MM.1S (cell line): Measurements from ENCODE around the gene CNGA3.

Source experiments
- EZH2 ChIP-seq: fragments of 300-600 bp; sonication (generic); optimal IDR thresholded peaks from 2 replicates; pipeline ENCODE3; 2017; ENCODE audit warnings: low read depth, mild to moderate bottlenecking, antibody characterized with exemption, low read length, mixed read lengths
- EZH2phosphoT487 ChIP-seq: fragments of 300-600 bp; sonication (generic); IDR thresholded peaks from 2 replicates; pipeline ENCODE4 v1.6.1; 2018; ENCODE audit warnings: antibody characterized with exemption, low read length
- TF ChIP-seq, protein P1 (sequence below): fragments of 300-600 bp; sonication (generic); IDR thresholded peaks from 2 replicates; pipeline ENCODE4 v1.5.1; 2016; ENCODE audit warnings: antibody characterized with exemption, low read length, mixed read lengths

DNA sequence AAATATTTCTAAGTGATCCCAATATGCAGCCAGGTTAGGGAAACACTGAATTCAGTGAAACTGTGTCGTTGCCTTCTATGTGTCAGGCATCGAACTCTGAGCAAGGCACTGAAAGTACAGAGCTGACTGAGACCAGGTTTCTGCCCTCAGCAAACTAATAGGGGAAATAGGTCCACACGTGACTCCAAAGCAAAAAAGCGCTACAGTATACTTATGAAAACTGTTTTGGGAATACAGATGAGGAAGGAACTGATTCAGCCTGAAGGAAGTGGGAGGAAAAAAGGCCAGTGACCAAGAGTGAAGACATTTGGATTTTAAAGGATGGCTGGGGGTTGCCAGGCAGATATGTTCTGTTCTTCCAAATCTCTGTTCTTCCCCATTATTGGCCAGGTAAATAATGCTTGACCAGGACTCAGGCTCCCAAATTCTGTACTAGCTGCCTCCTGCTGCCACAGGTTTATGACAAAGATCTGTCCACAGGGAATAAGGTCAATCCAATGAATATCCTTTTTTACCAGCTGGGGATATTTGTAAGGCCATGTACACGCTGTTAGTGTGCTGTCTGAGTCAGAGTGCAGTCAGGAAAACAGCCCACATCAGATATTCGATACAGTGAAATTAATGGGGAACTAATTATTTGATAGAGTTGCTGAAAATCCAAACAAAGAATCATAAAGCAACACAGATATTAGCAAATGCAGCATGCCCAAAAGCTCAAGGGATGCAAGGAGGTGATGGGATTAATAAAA, 73.9 kb downstream of the CNGA3 start:
- TF ChIP-seq, protein P1, sequence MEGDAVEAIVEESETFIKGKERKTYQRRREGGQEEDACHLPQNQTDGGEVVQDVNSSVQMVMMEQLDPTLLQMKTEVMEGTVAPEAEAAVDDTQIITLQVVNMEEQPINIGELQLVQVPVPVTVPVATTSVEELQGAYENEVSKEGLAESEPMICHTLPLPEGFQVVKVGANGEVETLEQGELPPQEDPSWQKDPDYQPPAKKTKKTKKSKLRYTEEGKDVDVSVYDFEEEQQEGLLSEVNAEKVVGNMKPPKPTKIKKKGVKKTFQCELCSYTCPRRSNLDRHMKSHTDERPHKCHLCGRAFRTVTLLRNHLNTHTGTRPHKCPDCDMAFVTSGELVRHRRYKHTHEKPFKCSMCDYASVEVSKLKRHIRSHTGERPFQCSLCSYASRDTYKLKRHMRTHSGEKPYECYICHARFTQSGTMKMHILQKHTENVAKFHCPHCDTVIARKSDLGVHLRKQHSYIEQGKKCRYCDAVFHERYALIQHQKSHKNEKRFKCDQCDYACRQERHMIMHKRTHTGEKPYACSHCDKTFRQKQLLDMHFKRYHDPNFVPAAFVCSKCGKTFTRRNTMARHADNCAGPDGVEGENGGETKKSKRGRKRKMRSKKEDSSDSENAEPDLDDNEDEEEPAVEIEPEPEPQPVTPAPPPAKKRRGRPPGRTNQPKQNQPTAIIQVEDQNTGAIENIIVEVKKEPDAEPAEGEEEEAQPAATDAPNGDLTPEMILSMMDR = no peak
- TF ChIP-seq EZH2phosphoT487 = no peak
- no peak for TF ChIP-seq EZH2
